GM23338 (cell line): ENCODE results near the gene ZNF140.

Source experiments
- TF ChIP-seq, protein P1 (sequence below): IDR thresholded peaks from one replicate; pipeline ENCODE4 v1.6.1; 2018; ENCODE audit warnings: antibody characterized with exemption; ENCODE audit not compliant: unreplicated experiment
- TF ChIP-seq, protein P2 (sequence below), 2 experiments: fragments of 200-600 bp in 1 of 2; sonication (generic) in 1 of 2; conservative IDR thresholded peaks; 2 replicates each; pipeline versions ENCODE4 v1.5.1 to v1.6.1; 2016 to 2017; ENCODE audit warnings: antibody characterized with exemption in 2 of 2, low read depth in 2 of 2, mild to moderate bottlenecking in 2 of 2, moderate library complexity in 1 of 2
- TF ChIP-seq, protein P3 (sequence below): IDR thresholded peaks from 2 replicates; pipeline ENCODE4 v1.6.1; 2016; ENCODE audit warnings: antibody characterized with exemption

DNA sequence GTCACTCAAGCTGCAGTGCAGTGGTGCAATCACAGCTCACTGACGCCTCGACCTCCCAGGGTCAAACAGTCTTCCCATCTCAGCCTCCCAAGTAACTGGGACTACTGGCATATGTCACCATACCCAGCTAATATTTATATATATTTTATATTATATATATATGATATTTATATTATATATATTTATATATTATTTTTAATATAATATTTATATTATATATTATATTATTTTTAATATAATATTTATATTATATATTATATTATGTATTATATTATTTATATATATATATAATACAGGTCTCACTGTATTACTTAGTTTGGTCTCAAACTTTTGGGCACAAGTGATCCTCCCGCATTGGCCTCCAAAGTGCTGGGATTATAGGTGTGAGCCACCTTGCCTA is 34.0 kb upstream of the ZNF140 start:
- TF ChIP-seq, protein P1, sequence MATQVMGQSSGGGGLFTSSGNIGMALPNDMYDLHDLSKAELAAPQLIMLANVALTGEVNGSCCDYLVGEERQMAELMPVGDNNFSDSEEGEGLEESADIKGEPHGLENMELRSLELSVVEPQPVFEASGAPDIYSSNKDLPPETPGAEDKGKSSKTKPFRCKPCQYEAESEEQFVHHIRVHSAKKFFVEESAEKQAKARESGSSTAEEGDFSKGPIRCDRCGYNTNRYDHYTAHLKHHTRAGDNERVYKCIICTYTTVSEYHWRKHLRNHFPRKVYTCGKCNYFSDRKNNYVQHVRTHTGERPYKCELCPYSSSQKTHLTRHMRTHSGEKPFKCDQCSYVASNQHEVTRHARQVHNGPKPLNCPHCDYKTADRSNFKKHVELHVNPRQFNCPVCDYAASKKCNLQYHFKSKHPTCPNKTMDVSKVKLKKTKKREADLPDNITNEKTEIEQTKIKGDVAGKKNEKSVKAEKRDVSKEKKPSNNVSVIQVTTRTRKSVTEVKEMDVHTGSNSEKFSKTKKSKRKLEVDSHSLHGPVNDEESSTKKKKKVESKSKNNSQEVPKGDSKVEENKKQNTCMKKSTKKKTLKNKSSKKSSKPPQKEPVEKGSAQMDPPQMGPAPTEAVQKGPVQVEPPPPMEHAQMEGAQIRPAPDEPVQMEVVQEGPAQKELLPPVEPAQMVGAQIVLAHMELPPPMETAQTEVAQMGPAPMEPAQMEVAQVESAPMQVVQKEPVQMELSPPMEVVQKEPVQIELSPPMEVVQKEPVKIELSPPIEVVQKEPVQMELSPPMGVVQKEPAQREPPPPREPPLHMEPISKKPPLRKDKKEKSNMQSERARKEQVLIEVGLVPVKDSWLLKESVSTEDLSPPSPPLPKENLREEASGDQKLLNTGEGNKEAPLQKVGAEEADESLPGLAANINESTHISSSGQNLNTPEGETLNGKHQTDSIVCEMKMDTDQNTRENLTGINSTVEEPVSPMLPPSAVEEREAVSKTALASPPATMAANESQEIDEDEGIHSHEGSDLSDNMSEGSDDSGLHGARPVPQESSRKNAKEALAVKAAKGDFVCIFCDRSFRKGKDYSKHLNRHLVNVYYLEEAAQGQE, result no peak
- TF ChIP-seq, protein P2, sequence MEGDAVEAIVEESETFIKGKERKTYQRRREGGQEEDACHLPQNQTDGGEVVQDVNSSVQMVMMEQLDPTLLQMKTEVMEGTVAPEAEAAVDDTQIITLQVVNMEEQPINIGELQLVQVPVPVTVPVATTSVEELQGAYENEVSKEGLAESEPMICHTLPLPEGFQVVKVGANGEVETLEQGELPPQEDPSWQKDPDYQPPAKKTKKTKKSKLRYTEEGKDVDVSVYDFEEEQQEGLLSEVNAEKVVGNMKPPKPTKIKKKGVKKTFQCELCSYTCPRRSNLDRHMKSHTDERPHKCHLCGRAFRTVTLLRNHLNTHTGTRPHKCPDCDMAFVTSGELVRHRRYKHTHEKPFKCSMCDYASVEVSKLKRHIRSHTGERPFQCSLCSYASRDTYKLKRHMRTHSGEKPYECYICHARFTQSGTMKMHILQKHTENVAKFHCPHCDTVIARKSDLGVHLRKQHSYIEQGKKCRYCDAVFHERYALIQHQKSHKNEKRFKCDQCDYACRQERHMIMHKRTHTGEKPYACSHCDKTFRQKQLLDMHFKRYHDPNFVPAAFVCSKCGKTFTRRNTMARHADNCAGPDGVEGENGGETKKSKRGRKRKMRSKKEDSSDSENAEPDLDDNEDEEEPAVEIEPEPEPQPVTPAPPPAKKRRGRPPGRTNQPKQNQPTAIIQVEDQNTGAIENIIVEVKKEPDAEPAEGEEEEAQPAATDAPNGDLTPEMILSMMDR (conservative IDR thresholded peaks at IDR 0.05; ENCODE audit: low read depth in 2 of 2), result no peak
- TF ChIP-seq, protein P3, sequence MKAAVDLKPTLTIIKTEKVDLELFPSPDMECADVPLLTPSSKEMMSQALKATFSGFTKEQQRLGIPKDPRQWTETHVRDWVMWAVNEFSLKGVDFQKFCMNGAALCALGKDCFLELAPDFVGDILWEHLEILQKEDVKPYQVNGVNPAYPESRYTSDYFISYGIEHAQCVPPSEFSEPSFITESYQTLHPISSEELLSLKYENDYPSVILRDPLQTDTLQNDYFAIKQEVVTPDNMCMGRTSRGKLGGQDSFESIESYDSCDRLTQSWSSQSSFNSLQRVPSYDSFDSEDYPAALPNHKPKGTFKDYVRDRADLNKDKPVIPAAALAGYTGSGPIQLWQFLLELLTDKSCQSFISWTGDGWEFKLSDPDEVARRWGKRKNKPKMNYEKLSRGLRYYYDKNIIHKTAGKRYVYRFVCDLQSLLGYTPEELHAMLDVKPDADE, result no peak
